Measurements from ENCODE around the gene MYB. TPM values are rescaled to one million over a fixed set of nuclear protein-coding genes. Genes with fewer than 3 reads are reported as not detected.

Gene MYB
- total and polyA plus RNA-seq, 2 experiments from 2014 or later: 4.2 to 7.9 TPM

DNA sequence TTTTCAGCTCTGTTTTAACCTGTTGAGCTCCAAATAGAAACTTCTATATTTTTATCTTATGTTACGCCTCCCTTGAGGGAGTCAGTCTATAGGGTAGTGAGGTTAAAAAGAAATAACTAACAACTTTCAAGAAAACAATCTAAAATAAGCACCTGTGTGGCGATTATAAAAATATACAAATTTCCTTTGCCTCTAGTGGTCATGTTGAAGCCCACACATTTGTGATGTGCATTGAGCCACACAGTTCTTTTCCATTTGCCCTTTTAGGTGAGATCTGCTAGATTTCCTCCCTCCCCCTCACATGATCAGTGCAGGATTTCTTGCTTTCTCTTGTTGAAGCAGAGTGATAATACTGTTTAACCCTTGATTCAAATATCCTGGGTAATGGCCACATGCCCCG is 84.2 kb downstream of the MYB start:
- Mint-ChIP-seq H3K4me3 (no peak overlapping the region), H3K9me3 (peaks cover 3% of the 10 kb centered on the region; the same call in 1 of the 3 replicates), H3K4me1 (peaks cover 29% of the 10 kb centered on the region), H3K36me3 (ENCODE audit: low read depth) (no peaks in the 10 kb centered on the region; the same call in 2 of the 3 replicates), H3K27me3 (ENCODE audit: insufficient read depth, low read depth, poor library complexity) (peaks cover 6% of the 10 kb centered on the region), H3K27ac (no peak overlapping the region)
- Histone ChIP-seq H3K9me2 (ENCODE audit: insufficient read depth) (peaks cover 9% of the 10 kb centered on the region), H3K4me2 (no peak overlapping the region), H3K4me3 (no peak overlapping the region), H3K27ac (ENCODE audit: low read depth) (no peak overlapping the region), H3K4me1 (ENCODE audit: insufficient read depth) (peaks cover 15% of the 10 kb centered on the region), H3K36me3 (ENCODE audit: insufficient read depth) (no peaks in the 10 kb centered on the region), H3F3A (replicated peaks; ENCODE audit: low read depth) (peaks cover 12% of the 10 kb centered on the region), H4K20me1 (replicated peaks; ENCODE audit: insufficient read depth) (no peaks in the 10 kb centered on the region), H3K27me3 (ENCODE audit: insufficient read depth) (no peaks in the 10 kb centered on the region), H3K79me2 (replicated peaks; ENCODE audit: insufficient read depth) (no peaks in the 10 kb centered on the region), H2AFZ (peak overlapping the region; percentile 73; the same call in 1 of the 2 replicates)
- ATAC-seq (no peak), DNase-seq (ENCODE audit: low spot score) (no peak)
- TF ChIP-seq, protein P1, sequence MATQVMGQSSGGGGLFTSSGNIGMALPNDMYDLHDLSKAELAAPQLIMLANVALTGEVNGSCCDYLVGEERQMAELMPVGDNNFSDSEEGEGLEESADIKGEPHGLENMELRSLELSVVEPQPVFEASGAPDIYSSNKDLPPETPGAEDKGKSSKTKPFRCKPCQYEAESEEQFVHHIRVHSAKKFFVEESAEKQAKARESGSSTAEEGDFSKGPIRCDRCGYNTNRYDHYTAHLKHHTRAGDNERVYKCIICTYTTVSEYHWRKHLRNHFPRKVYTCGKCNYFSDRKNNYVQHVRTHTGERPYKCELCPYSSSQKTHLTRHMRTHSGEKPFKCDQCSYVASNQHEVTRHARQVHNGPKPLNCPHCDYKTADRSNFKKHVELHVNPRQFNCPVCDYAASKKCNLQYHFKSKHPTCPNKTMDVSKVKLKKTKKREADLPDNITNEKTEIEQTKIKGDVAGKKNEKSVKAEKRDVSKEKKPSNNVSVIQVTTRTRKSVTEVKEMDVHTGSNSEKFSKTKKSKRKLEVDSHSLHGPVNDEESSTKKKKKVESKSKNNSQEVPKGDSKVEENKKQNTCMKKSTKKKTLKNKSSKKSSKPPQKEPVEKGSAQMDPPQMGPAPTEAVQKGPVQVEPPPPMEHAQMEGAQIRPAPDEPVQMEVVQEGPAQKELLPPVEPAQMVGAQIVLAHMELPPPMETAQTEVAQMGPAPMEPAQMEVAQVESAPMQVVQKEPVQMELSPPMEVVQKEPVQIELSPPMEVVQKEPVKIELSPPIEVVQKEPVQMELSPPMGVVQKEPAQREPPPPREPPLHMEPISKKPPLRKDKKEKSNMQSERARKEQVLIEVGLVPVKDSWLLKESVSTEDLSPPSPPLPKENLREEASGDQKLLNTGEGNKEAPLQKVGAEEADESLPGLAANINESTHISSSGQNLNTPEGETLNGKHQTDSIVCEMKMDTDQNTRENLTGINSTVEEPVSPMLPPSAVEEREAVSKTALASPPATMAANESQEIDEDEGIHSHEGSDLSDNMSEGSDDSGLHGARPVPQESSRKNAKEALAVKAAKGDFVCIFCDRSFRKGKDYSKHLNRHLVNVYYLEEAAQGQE (IDR thresholded peaks at IDR 0.05; ENCODE audit: unreplicated experiment): no peak
- TF ChIP-seq, protein P2, sequence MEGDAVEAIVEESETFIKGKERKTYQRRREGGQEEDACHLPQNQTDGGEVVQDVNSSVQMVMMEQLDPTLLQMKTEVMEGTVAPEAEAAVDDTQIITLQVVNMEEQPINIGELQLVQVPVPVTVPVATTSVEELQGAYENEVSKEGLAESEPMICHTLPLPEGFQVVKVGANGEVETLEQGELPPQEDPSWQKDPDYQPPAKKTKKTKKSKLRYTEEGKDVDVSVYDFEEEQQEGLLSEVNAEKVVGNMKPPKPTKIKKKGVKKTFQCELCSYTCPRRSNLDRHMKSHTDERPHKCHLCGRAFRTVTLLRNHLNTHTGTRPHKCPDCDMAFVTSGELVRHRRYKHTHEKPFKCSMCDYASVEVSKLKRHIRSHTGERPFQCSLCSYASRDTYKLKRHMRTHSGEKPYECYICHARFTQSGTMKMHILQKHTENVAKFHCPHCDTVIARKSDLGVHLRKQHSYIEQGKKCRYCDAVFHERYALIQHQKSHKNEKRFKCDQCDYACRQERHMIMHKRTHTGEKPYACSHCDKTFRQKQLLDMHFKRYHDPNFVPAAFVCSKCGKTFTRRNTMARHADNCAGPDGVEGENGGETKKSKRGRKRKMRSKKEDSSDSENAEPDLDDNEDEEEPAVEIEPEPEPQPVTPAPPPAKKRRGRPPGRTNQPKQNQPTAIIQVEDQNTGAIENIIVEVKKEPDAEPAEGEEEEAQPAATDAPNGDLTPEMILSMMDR (conservative IDR thresholded peaks at IDR 0.05; ENCODE audit: low read depth in 2 of 2): 0 out of 4 replicates have a peak, but pooled peaks of 1 of the 2 experiments have one; percentile 30
- TF ChIP-seq EZH2phosphoT487 (IDR thresholded peaks at IDR 0.05; ENCODE audit: unreplicated experiment): no peak
- TF ChIP-seq ZNF114 (CRISPR knock-in tag; IDR thresholded peaks at IDR 0.05): no peak
- no peak for TF ChIP-seq EZH2 (IDR thresholded peaks at IDR 0.05; ENCODE audit: low read depth, unreplicated experiment)
- no peak for TF ChIP-seq CREB1 (CRISPR knock-in tag; IDR thresholded peaks at IDR 0.05; ENCODE audit: low read depth)

DNA sequence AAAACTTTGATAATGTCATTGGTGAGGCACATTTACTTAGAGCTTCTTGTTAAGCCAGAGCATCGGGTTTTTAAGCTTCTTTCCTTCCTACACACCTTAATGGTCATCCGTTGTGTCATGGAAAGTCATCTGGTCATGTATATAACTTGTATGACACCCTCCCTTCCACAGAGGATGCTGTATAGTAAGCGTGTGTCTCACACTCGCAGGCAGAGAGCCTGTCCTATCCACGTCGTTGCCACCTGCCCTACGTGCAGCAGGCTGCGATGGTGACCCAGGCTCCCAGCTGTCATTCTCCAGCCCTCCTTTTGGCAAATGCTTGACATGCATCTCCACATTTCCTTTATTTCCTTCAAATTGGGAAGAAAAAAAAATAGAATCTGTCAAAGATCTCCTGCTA is 85.6 kb downstream of the MYB start:
- Histone ChIP-seq H3K4me3 (no peak overlapping the region), H3F3A (replicated peaks; ENCODE audit: low read depth) (peaks cover 18% of the 10 kb centered on the region), H3K9me2 (ENCODE audit: insufficient read depth) (peaks cover 9% of the 10 kb centered on the region), H3K27me3 (ENCODE audit: insufficient read depth) (no peaks in the 10 kb centered on the region), H3K4me1 (ENCODE audit: insufficient read depth) (peaks cover 25% of the 10 kb centered on the region), H4K20me1 (replicated peaks; ENCODE audit: insufficient read depth) (no peaks in the 10 kb centered on the region), H3K79me2 (replicated peaks; ENCODE audit: insufficient read depth) (no peaks in the 10 kb centered on the region), H3K4me2 (no peak overlapping the region), H3K36me3 (ENCODE audit: insufficient read depth) (no peaks in the 10 kb centered on the region), H3K27ac (ENCODE audit: low read depth) (no peak overlapping the region), H2AFZ (peak overlapping the region; percentile 44; the same call in 1 of the 2 replicates)
- Mint-ChIP-seq H3K27me3 (ENCODE audit: insufficient read depth, low read depth, poor library complexity) (peaks cover 8% of the 10 kb centered on the region), H3K4me3 (no peak overlapping the region), H3K36me3 (ENCODE audit: low read depth) (no peaks in the 10 kb centered on the region; the same call in 2 of the 3 replicates), H3K4me1 (peaks cover 41% of the 10 kb centered on the region), H3K9me3 (peaks cover 3% of the 10 kb centered on the region; the same call in 1 of the 3 replicates), H3K27ac (no peak overlapping the region)
- TF ChIP-seq EZH2 (IDR thresholded peaks at IDR 0.05; ENCODE audit: low read depth, unreplicated experiment): no peak
- TF ChIP-seq POLR2AphosphoS5 (IDR thresholded peaks at IDR 0.05; ENCODE audit: low read depth): no peak
- no peak for TF ChIP-seq ZNF331 (CRISPR knock-in tag; IDR thresholded peaks at IDR 0.05; ENCODE audit: low read depth)
- no peak for TF ChIP-seq EZH2phosphoT487 (IDR thresholded peaks at IDR 0.05; ENCODE audit: unreplicated experiment)
- no peak for TF ChIP-seq STAT1 (IDR thresholded peaks at IDR 0.05; ENCODE audit: unreplicated experiment)
- ATAC-seq: no peak
- DNase-seq (ENCODE audit: low spot score): no peak

Measured in GM23338 (cell line).